GM19035 (cell line): ENCODE results near the gene BUD23.
A peak's percentile ranks its signal among the peaks of the same experiment; 100 is the strongest.
"Not testable (repeated sequence)": the region's sequence is repeated elsewhere in the genome, so short reads cannot be mapped to it uniquely, and the experiment has no call there.

ENCODE experiments used
- ATAC-seq: cut with Tn5 transposase; IDR thresholded peaks from one replicate; pipeline ENCODE4 v1.9.1; 2021; ENCODE audit not compliant: unreplicated experiment

BUD23 gene

GRCh38 chr7:73668103-73668885, 15.1 kb upstream of the BUD23 start:
- ATAC-seq = peak; percentile 15

- no peak for ATAC-seq
These were observed 14.5 kb upstream of the BUD23 start for GRCh38 chr7:73668886-73669230.

DNA sequence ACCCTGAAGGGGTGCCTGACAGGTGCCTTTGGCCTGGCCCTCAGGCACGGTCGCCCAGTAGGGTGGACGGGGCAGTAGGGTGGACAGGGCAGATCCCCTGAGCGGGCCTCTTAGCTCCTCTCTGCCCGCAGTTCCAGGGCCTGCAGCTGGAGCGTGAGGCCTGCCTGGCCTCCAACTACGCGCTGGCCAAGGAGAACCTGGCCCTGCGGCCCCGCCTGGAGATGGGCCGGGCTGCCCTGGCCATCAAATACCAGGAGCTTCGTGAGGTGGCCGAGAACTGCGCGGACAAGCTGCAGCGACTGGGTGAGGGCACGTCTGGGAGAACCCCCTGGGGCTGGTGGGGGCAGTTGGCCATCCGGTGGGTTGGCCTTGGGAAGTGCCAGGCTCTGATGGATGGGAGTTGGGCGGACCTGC, 14.1 kb upstream of the BUD23 start:
- ATAC-seq = no peak

DNA sequence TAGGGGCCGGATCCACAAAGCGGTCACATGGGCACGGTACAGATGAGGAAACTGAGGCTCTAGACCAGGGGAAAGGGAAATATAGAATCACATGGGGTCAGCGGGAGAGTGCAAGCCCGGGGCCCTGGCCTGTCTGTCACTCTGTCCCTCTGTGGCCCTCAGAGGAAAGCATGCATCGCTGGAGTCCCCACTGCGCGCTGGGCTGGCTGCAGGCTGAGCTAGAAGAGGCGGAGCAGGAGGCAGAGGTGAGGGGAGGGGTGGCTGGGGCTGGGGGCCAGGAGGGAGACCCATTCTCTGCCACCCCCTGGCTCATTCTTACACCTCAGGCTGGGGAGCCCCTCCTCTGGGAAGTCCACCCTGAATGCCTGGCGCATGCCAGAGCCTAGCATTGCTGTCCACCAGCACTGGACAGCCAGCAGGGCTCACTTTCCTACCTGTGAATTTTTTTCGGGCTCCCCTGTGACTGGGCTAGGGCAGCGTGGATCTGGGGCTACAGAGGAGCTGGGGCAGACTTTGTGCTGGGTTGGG, 13.5 kb upstream of the BUD23 start:
- ATAC-seq = no peak

- ATAC-seq = no peak
These were observed 12.1 kb upstream of the BUD23 start for GRCh38 chr7:73671322-73671661.

DNA sequence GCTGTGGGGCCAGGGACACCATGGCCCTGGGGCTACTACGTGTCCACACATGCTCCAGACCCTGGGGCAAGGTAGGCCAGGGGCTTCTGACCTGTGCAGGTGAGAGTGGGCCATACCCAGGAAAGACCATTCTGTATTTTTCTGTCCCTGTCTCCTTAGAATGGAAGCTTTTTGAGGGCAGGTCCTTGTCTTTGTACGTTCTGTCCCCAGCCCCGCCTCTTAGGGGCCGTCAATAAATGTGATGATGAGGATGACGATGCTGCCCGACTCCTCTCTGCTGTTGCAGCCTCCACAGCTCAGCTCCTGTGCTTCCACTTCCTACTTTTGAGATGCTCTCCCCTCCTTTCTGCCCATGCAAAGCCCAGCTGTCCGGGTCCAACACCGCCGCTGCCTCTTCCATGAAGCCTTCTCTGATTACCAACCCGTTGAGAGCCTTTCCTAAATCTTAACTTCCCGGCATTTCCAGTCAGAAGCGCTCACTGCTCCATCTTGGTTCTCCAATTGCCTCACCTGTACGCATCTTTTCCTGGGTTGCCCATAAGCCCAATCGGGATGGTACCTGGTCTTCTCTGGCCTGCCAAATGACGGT, 11.4 kb upstream of the BUD23 start:
- ATAC-seq = no peak

GRCh38 chr7:73674468-73675124, 8.8 kb upstream of the BUD23 start:
- no peak for ATAC-seq

DNA sequence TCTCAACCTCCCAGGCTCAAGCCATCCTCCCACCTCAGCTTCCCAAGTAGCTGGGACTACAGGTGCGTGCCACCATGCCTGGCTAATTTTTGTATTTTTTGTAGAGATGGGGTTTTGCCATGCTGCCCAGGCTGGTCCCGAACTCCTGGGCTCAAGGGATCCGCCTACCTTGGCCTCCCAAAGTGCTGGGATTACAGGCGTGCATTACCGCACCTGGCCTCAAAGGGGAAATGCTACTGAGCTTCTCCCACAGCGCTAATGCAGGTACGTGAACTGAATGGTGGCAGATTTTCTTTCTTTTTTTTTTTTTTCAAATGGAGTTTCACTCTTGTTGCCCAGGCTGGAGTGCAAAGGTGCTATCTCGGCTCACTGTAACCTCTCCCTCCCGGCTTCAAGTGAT, 7.3 kb upstream of the BUD23 start:
- ATAC-seq = not testable (repeated sequence)

GRCh38 chr7:73678862-73679261, 4.5 kb upstream of the BUD23 start:
- no peak for ATAC-seq

DNA sequence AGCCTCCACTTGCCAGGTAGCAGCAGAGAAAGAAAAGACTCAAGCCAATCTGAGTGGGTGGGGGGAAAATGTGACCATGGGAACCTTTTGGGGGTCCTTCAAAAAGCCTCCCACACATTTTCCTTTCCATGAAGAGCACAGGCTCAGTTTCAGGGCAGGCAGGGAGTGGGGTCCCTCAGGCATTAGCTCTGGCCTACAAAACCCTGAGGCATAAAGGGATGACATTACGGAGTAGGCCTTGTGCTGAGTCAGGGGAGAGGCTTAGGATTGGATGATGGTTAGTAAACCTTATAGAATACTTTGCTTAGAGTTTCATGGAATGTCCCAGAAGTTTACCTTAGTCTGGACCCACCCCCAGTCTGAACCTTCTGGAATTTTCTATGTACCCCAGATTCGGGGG, 3.7 kb upstream of the BUD23 start:
- no peak for ATAC-seq

DNA sequence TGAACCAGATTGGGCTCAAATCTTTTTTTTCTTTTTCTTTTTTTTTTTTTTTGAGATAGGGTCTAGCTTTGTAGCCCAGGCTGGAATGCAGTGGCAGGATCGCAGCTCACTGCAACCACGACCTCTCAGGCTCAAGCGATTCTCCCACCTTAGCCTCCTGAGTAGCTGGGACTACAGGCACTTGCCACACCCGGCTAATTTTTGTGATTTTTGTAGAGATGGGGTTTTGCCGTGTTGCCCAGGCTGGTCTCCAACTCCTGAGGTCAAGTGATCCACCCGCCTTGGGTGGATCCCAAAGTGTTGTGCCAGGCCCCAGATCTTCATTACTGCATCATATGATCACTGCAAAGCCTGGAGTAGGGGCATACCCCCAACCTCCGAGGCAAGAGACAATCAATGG, 2.9 kb upstream of the BUD23 start:
- no peak for ATAC-seq

- no peak for ATAC-seq
These were observed 2.4 kb upstream of the BUD23 start for GRCh38 chr7:73681031-73681430.

GRCh38 chr7:73682745-73683055, 697 bp upstream of the BUD23 start:
- no peak for ATAC-seq

DNA sequence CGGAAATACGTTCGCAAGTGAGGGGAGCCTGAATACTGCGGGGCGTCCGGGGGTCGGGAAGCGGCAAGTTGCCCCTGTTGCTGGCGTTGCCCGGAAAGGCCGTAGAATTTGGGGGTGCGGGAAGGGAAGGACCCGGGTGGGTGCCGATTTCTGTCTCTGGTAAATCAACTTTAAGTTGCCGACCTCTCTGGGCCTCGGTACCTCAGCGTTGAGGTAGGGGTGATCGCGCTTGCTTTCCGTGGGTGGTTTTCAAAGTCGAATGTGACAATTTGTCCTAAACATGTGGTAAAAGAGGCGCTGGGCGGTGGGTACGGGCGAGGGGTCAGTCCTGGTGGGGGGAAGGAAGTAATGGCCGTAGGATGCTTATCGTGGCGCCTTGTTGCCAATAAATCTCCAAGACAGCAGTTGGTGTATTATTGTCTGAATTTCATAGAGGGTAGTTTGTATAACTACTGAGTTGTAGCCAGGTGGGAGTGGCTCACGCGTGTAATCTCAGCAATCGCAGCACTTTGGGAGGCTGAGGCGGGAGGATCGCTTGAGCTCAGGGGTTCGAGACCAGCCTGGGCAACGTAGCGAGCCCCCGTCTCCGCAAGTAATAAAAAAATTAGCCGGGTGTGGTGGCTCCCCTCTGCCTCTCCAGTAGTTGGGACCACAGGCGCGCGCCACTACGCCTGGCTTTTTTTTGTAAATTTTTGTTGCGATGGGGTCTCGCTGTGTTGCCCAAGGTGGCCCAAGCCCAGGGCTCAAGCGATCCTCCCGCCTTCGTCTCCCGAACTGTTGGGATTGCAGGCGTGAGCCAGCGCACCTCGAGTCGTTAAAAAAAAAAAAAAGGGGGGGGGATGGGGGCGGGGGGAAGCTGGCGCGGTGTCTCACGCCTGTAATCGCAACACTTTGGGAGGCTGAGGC, 644 bp downstream of the BUD23 start:
- ATAC-seq = peak; percentile 27

- ATAC-seq = no peak
These were observed 1.9 kb downstream of the BUD23 start for GRCh38 chr7:73685311-73685710.

DNA sequence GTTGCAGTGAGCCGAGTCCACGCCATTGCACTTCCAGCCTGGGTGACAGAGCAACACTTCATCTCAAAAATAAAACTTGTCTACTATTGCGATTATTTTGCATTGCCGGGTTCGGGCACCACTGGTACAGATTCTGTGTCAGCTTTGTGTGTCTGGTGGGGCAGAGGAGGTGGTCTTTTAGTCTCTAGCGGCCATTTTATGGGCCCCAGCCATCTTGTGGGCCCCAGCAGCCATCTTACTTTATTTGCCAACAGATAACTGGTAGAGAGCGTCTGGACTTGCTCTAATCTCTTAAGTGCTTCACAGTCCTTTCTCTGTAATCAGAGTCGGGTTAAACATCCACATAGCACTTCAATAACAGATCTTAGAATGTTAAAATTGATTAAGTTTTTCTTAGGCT, 4.9 kb downstream of the BUD23 start:
- ATAC-seq = no peak

- ATAC-seq = no peak
These were observed 7.2 kb downstream of the BUD23 start for GRCh38 chr7:73690646-73691045.

GRCh38 chr7:73696372-73696771, 13.0 kb downstream of the BUD23 start:
- no peak for ATAC-seq

- ATAC-seq = no peak
These were observed 15.0 kb downstream of the BUD23 start for GRCh38 chr7:73698410-73698809.

DNA sequence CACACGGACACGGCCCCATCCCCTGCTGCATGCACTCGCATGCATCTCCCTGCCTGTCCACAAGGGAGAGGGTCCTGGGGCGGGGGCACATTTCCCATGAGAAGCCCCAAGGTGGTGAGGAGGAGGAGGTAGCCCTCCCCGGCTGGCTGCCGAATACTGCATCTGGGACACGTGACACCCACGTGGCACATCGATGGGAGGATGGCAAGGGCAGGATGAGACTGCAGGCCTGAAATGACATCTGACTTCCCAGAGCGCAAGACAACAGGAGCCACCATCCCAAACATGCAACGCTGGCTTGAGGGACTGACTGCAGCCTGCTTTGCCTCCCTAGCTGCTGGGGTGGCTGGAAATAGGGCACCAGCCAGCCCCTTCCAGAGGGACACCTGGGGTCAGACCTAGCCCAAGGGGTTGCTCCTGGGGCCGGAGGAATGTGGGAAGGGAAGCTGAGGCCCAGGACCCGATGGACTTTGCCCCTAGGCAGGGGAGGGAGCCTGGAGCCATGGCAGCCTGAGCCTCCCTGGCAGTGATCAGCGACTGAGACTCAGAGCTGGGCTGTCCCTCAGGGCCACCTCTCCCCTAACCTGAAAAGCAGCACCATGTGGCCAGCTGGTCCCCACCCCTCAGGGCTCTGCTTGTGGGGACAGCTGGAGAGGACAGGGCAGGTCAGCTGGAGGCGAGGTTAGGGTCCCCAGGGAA, 16.1 kb downstream of the BUD23 start:
- ATAC-seq = no peak

GRCh38 chr7:73700069-73700423, 16.6 kb downstream of the BUD23 start:
- ATAC-seq = no peak
